PC-9 (cell line): ENCODE data around the gene SIAH3. TPM values are rescaled to one million over a fixed set of nuclear protein-coding genes. Genes with fewer than 3 reads are reported as not detected.

Experiments used
- BruUV-seq: library from RNA; stranded (reverse); fragments of 400-500 nt; replicated peaks from 2 replicates; lab custom pipeline; 2021; lab: Mats Ljungman, UMichigan
- CTCF ChIA-PET: fragments of 300-600 bp; sonication (Branson Sonifier 250); formaldehyde crosslinking; loops from one replicate; lab custom pipeline; 2022; ENCODE audit warnings: antibody characterized with exemption; lab: Charles Lee
- POLR2A ChIA-PET: fragments of 300-600 bp; sonication (Branson Sonifier 250); formaldehyde crosslinking; loops from one replicate; lab custom pipeline; 2022; ENCODE audit warnings: antibody characterized with exemption; ENCODE audit not compliant: unreplicated experiment; lab: Charles Lee
- DNase-seq, 2 experiments: peaks; one replicate each; pipeline versions ENCODE4 v3.0.0 to v3.0.0-alpha.2; 2015 to 2022; ENCODE audit warnings: mixed read lengths in 1 of 2
- H2AFZ ChIP-seq: fragments of 200-600 bp; sonication (generic); 2 replicates; pipeline ENCODE4 v1.8.1; 2017; ENCODE audit warnings: antibody characterized with exemption
- H3F3A ChIP-seq: fragments of 200-600 bp; sonication (generic); 2 replicates; pipeline ENCODE4 v1.8.1; 2017; ENCODE audit warnings: antibody characterized with exemption, mild to moderate bottlenecking, low read depth; ENCODE audit not compliant: insufficient read depth
- H3K27ac ChIP-seq: fragments of 200-600 bp; sonication (generic); 2 replicates; pipeline ENCODE4 v1.6.1; 2016; ENCODE audit warnings: mixed run types
- H3K27me3 ChIP-seq: fragments of 200-600 bp; sonication (generic); 2 replicates; pipeline ENCODE4 v1.6.1; 2016; ENCODE audit warnings: low read depth, mixed run types; ENCODE audit not compliant: insufficient read depth
- H3K36me3 ChIP-seq: fragments of 200-600 bp; sonication (generic); 2 replicates; pipeline ENCODE4 v1.6.1; 2016; ENCODE audit warnings: low read depth, mixed run types
- H3K4me1 ChIP-seq: fragments of 200-600 bp; sonication (generic); replicated peaks from 2 replicates; pipeline ENCODE4 v1.6.1; 2016; ENCODE audit warnings: mixed run types; ENCODE audit not compliant: insufficient read depth
- H3K4me2 ChIP-seq: fragments of 200-600 bp; sonication (generic); 2 replicates; pipeline ENCODE4 v1.6.1; 2017; ENCODE audit warnings: mixed run types
- H3K4me3 ChIP-seq: fragments of 200-600 bp; sonication (generic); 2 replicates; pipeline ENCODE4 v1.6.1; 2016; ENCODE audit warnings: mixed run types
- H3K79me2 ChIP-seq: fragments of 200-600 bp; sonication (generic); 2 replicates; pipeline ENCODE4 v1.6.1; 2017; ENCODE audit warnings: low read depth, mixed run types
- H3K9me2 ChIP-seq: fragments of 200-600 bp; sonication (generic); 2 replicates; pipeline ENCODE4 v1.8.1; 2017; ENCODE audit warnings: mild to moderate bottlenecking; ENCODE audit not compliant: insufficient read depth
- H3K9me3 ChIP-seq: fragments of 200-600 bp; sonication (generic); 2 replicates; pipeline ENCODE4 v1.8.1; 2016; ENCODE audit warnings: low read depth; ENCODE audit not compliant: insufficient read depth
- H4K20me1 ChIP-seq: fragments of 200-600 bp; sonication (generic); 2 replicates; pipeline ENCODE4 v1.8.1; 2017; ENCODE audit not compliant: insufficient read depth
- EZH2 ChIP-seq: fragments of 200-600 bp; sonication (generic); IDR thresholded peaks from 2 replicates; pipeline ENCODE4 v1.8.0; 2017; ENCODE audit warnings: antibody characterized with exemption, low read depth
- intact Hi-C: fragments of 100-400 bp; cut with micrococcal nuclease; formaldehyde crosslinking; loops from one replicate; pipeline ENCODE4 v1.10.0; 2022; ENCODE audit not compliant: unreplicated experiment
- total RNA-seq: library from RNA; stranded (reverse); gene quantifications from 2 replicates; pipeline ENCODE4 v1.2.3, GENCODE V29; 2021
- TF ChIP-seq, protein P1 (sequence below): fragments of 200-600 bp; sonication (generic); conservative IDR thresholded peaks from 2 replicates; pipeline ENCODE4 v1.6.1; 2017; ENCODE audit warnings: mixed run types, antibody characterized with exemption, mild to moderate bottlenecking, moderate library complexity

The SIAH3 gene
- total RNA-seq, 1 experiment from 2014 or later = not detected

DNA sequence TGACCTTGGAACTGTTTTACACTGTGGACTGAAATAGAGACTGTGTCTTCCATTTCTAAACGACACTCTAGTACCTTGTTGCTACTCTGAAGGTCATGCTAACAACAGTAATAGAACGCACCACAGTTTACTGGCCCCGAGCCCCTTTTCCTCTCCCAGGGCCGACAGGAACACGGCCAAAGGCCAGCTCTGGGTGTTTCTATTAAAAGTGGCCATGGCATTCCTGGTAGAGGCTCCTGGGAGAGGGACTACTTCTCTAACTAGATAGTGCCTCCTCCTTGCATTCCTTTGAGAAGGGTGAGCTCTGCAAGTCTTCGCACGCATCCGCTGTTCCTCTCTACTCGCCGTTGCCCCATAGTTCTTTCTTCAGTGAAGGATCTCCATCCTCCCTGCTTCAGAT, 18.7 kb upstream of the SIAH3 start:
- Histone ChIP-seq H4K20me1 (no peaks in the 10 kb centered on the region), H3K4me3 (no peak overlapping the region), H3K27me3 (peaks cover 15% of the 10 kb centered on the region; the same call in 1 of the 2 replicates), H3K36me3 (no peaks in the 10 kb centered on the region), H3K79me2 (no peaks in the 10 kb centered on the region), H3K9me3 (no peaks in the 10 kb centered on the region), H3K4me1 (0 out of 2 replicates have a peak, but pooled peaks cover 6% of the 10 kb centered on the region), H2AFZ (no peak overlapping the region), H3K9me2 (no peaks in the 10 kb centered on the region), H3F3A (no peaks in the 10 kb centered on the region), H3K27ac (no peak overlapping the region), H3K4me2 (no peak overlapping the region)
- ChIA-PET CTCF (no interaction called here), POLR2A (no interaction called here)
- intact Hi-C loops = no loop called here
- no peak for DNase-seq
- no TSS peak for BruUV-seq
- TF ChIP-seq, protein P1, sequence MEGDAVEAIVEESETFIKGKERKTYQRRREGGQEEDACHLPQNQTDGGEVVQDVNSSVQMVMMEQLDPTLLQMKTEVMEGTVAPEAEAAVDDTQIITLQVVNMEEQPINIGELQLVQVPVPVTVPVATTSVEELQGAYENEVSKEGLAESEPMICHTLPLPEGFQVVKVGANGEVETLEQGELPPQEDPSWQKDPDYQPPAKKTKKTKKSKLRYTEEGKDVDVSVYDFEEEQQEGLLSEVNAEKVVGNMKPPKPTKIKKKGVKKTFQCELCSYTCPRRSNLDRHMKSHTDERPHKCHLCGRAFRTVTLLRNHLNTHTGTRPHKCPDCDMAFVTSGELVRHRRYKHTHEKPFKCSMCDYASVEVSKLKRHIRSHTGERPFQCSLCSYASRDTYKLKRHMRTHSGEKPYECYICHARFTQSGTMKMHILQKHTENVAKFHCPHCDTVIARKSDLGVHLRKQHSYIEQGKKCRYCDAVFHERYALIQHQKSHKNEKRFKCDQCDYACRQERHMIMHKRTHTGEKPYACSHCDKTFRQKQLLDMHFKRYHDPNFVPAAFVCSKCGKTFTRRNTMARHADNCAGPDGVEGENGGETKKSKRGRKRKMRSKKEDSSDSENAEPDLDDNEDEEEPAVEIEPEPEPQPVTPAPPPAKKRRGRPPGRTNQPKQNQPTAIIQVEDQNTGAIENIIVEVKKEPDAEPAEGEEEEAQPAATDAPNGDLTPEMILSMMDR = no peak
- no peak for TF ChIP-seq EZH2

DNA sequence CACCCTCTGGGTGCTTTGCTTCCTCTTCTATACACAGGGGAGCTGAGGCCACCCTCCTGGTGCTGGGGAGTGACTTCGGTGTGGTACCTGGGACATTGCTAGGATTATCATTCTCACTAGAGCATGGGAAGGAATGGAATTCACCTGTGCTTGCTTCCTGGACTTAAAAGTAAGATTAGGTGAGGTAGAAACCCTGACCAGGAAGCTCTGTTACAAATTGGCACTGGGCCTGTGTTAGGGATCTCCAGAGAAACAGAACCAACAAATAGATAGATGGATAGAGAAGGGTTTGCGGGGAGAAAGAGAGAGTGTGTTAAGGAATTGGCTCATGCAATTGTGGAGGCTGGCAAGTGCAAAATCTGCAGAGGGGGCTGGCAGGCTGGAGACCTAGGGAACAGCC, 13.9 kb upstream of the SIAH3 start:
- ChIA-PET POLR2A (no interaction called here), CTCF (no interaction called here)
- Histone ChIP-seq H3K4me1 (no peaks in the 10 kb centered on the region), H3K9me2 (no peaks in the 10 kb centered on the region), H3K4me3 (no peak overlapping the region), H3K27ac (no peak overlapping the region), H3K36me3 (no peaks in the 10 kb centered on the region), H3K4me2 (no peak overlapping the region), H3K27me3 (peaks cover 59% of the 10 kb centered on the region), H3K9me3 (no peaks in the 10 kb centered on the region), H2AFZ (no peak overlapping the region), H3F3A (no peaks in the 10 kb centered on the region), H4K20me1 (no peaks in the 10 kb centered on the region), H3K79me2 (no peaks in the 10 kb centered on the region)
- intact Hi-C loops = no loop called here
- no peak for DNase-seq
- no TSS peak for BruUV-seq
- no peak for TF ChIP-seq EZH2
- TF ChIP-seq, protein P1 = no peak

DNA sequence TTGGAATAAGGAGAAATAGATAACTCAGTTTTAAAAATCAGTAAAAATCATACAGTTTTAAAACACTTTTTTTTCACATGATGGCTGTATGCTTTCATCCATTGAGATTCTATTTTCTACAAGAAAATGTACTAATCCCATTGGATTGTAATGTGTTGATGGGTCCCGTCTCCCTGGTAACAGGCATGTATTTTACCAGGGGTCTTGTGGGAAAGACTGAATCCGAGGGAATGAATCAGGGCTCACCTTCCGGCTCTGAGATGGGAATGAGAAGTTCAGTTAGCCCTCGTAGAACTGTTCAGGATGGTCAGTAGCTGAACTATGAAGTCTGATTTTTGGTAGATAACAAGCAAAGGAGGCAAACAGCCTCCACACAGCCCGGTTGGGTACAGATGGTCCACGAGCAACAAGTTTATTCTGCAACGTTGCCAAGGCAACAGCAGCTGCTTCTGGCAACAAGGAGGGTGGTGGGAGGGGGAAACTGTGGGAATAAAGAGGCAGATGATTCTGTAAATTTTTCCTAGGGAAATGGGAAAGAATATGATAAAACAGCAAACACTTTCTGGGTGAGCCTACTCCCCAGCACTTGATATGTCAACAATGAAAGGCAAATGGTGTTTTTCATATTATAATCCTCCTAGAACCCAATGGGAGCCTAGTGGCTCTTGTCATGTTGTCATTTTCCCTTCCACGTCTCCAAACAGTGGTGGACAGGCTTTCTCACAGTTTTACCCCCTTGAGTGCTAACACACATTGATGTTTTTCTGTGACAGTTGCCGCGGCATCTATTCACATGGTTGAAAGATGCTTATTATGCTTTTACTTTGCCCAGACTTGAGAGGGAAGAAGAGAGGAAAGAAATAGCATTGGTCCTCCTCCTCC, 12.4 kb upstream of the SIAH3 start:
- intact Hi-C loops = no loop called here
- H3K9me2 ChIP-seq = no peaks in the 10 kb centered on the region
- H3K4me2 ChIP-seq = no peak overlapping the region
- CTCF ChIA-PET = no interaction called here
- H3K4me1 ChIP-seq = no peaks in the 10 kb centered on the region
- POLR2A ChIA-PET = interaction anchor here (0.8 kb wide), 1 partner anchor 23 kb away, joined by 6 read pairs; no protein-coding TSS in a partner anchor
- H2AFZ ChIP-seq = no peak overlapping the region
- no peak for TF ChIP-seq EZH2
- TF ChIP-seq, protein P1 = no peak
- H3K4me3 ChIP-seq = no peak overlapping the region
- BruUV-seq = no TSS peak
- H3K27ac ChIP-seq = no peak overlapping the region
- no peaks in the 10 kb centered on the region for H3K9me3 ChIP-seq
- H3K27me3 ChIP-seq = peaks cover 64% of the 10 kb centered on the region
- H3F3A ChIP-seq = no peaks in the 10 kb centered on the region
- H3K36me3 ChIP-seq = no peaks in the 10 kb centered on the region
- DNase-seq = no peak
- H4K20me1 ChIP-seq = no peaks in the 10 kb centered on the region
- no peaks in the 10 kb centered on the region for H3K79me2 ChIP-seq
